ENCODE data around the gene GPBP1. TPM values are rescaled to one million over a fixed set of nuclear protein-coding genes. Genes with fewer than 3 reads are reported as not detected.
"Not testable (repeated sequence)": the region's sequence is repeated elsewhere in the genome, so short reads cannot be mapped to it uniquely, and the experiment has no call there.

GPBP1 gene
- total and polyA plus RNA-seq, 5 donors = 44.7 to 70.8 (median 58.4) TPM

DNA sequence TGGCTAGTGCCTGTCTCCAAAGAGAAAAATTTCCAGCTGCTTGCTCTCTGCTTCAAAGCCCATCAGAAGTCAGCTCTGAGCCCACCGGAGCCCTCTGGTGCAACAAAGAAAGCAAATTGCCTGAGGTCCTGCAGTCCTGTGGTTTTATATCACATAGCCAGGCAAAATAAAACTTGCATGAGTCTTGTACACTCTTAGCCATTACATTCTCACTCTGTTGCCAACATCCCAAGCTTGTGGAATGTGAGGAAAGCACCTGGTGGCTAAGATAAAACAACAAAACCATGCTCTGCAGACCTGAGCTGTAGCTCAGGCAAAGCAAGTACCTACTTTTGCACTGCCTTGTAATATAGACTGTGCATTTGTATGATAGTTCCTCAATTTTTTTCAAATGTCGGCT is 133.7 kb downstream of the GPBP1 start:
- 93% methylated on average over 2 of the region's 2 CpGs for WGBS
- Histone ChIP-seq H3K4me1 (ENCODE audit: control insufficient read depth, insufficient read depth, low read length) (no peaks in the 10 kb centered on the region), H3K9me3 (ENCODE audit: control insufficient read depth, low read length) (peaks cover 3% of the 10 kb centered on the region), H3K27me3 (ENCODE audit: control insufficient read depth, insufficient read depth) (no peaks in the 10 kb centered on the region), H3K4me3 (ENCODE audit: low read length) (no peak overlapping the region), H3K27ac (ENCODE audit: low read length) (no peak overlapping the region)
- ATAC-seq = no peak
- intact Hi-C loops (cut with DNase I) = loop anchor here in 1 of 4 donors (10.0 kb wide), 1 partner anchor 187 kb away; no protein-coding TSS in a partner anchor
- DNase-seq = no peak

DNA sequence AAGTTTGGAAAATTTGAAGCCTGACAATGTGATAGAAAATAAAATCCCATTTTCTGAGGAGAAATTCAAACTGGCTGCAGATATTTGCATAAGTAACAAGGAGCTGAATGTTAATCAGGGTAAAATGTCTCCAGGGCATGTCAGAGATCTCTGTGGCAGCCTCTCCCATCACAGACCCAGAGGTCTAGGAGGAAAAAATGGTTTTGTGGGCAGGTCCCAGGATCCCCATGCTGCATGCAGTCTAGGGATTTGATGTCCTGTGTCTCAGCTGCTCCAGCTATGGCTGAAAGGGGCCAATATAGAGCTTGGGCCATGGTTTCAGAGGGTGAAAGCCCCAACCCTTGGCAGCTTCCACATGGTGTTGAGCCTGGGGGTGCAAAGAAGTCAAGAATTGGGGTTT is 135.2 kb downstream of the GPBP1 start:
- H3K9me3 ChIP-seq (ENCODE audit: control insufficient read depth, low read length); ATAC-seq; H3K27ac ChIP-seq (ENCODE audit: low read length); DNase-seq; H3K4me3 ChIP-seq (ENCODE audit: low read length); H3K4me1 ChIP-seq (ENCODE audit: control insufficient read depth, insufficient read depth, low read length); H3K27me3 ChIP-seq (ENCODE audit: control insufficient read depth, insufficient read depth): not testable (repeated sequence)
- intact Hi-C loops (cut with DNase I) = loop anchor here in 1 of 4 donors (10.0 kb wide), 1 partner anchor 186 kb away; no protein-coding TSS in a partner anchor

GRCh38 chr5:57311251-57311650 is 137.4 kb downstream of the GPBP1 start:
- DNase-seq = no peak
- intact Hi-C loops (cut with DNase I) = loop anchor here in 1 of 4 donors (10.0 kb wide), 1 partner anchor 464 kb away; no protein-coding TSS in a partner anchor
- 91% methylated on average over 2 of the region's 2 CpGs for WGBS

GRCh38 chr5:57311921-57312735 is 138.3 kb downstream of the GPBP1 start:
- WGBS = 85% methylated on average over 6 of the region's 6 CpGs

More at GRCh38 chr5:57311251-57311650, 137.4 kb downstream of the GPBP1 start:
- H3K4me3 ChIP-seq (ENCODE audit: low read length) = no peak overlapping the region
- H3K27me3 ChIP-seq (ENCODE audit: control insufficient read depth, insufficient read depth) = no peaks in the 10 kb centered on the region
- no peak for ATAC-seq
- H3K9me3 ChIP-seq (ENCODE audit: control insufficient read depth, low read length) = peaks cover 3% of the 10 kb centered on the region
- H3K27ac ChIP-seq (ENCODE audit: low read length) = no peak overlapping the region
- H3K4me1 ChIP-seq (ENCODE audit: control insufficient read depth, insufficient read depth, low read length) = no peaks in the 10 kb centered on the region

DNA sequence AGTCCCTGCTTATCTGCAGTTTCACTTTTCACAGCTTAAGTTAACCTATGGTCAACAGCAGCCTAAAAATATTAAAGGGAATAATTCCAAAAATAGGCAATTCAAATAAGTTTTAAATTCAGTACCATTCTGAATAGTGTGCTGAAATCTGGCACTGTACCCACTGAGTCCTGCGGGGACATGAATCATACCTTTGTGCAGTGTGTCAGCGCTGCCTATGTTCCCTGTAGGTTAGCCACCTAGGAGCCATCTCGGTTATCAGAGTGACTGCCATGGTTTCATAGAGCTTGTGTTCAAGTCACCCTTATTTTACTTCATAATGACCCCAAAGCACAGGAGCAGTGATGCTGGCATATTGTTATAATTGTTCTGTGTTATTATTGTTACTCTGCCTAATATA is 139.9 kb downstream of the GPBP1 start:
- no peak overlapping the region for H3K4me3 ChIP-seq (ENCODE audit: low read length)
- no peaks in the 10 kb centered on the region for H3K9me3 ChIP-seq (ENCODE audit: control insufficient read depth, low read length)
- H3K27me3 ChIP-seq (ENCODE audit: control insufficient read depth, insufficient read depth) = no peaks in the 10 kb centered on the region
- ATAC-seq = no peak
- DNase-seq = no peak
- intact Hi-C loops (cut with DNase I) = loop anchor here in 1 of 4 donors (10.0 kb wide), 1 partner anchor 461 kb away; no protein-coding TSS in a partner anchor
- WGBS = 92% methylated on average over 3 of the region's 3 CpGs
- no peaks in the 10 kb centered on the region for H3K4me1 ChIP-seq (ENCODE audit: control insufficient read depth, insufficient read depth, low read length)
- no peak overlapping the region for H3K27ac ChIP-seq (ENCODE audit: low read length)

More at GRCh38 chr5:57311921-57312735, 138.3 kb downstream of the GPBP1 start:
- Histone ChIP-seq H3K27me3 (ENCODE audit: control insufficient read depth, insufficient read depth) (no peaks in the 10 kb centered on the region), H3K4me3 (ENCODE audit: low read length) (no peak overlapping the region), H3K4me1 (ENCODE audit: control insufficient read depth, insufficient read depth, low read length) (no peaks in the 10 kb centered on the region), H3K9me3 (ENCODE audit: control insufficient read depth, low read length) (no peaks in the 10 kb centered on the region), H3K27ac (ENCODE audit: low read length) (no peak overlapping the region)
- intact Hi-C loops (cut with DNase I) = loop anchor here in 1 of 4 donors (10.0 kb wide), 1 partner anchor 463 kb away; no protein-coding TSS in a partner anchor
- DNase-seq (no peak), ATAC-seq (no peak)

Other genes starting within 250 kb of the GPBP1 start
- gene MIER3, start 221.9 kb upstream of the GPBP1 start, total RNA-seq = 10 to 100 TPM; 14.0 to 19.8 (median 18.1) TPM
- 4.3 TPM for gene MIER3, start 221.9 kb upstream of the GPBP1 start, polyA plus RNA-seq